Measurements from ENCODE around the gene SLC2A13.
A peak's percentile ranks its signal among the peaks of the same experiment; 100 is the strongest.
"Not testable (repeated sequence)": the region's sequence is repeated elsewhere in the genome, so short reads cannot be mapped to it uniquely, and the experiment has no call there.

The SLC2A13 gene

DNA sequence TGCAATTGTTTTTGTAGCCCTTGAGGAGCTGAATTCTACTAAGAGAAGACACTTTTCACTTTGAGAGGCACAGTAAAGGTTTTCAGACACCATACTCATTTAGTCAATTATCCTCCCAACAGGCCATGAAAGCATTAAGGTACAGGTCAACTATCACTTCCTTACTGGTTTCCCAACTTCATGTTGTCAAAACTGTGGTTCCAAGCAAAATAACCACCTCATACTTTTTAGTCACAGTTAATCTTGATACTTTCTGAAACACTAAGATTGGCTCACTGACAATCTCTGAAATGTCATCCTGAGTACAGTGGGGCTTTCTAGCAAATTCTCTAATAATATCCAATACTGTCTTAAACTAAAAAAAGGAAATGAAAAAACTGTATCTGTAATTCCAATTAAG lies 71.7 kb downstream of the SLC2A13 start:
- DNase-seq = no peak

DNA sequence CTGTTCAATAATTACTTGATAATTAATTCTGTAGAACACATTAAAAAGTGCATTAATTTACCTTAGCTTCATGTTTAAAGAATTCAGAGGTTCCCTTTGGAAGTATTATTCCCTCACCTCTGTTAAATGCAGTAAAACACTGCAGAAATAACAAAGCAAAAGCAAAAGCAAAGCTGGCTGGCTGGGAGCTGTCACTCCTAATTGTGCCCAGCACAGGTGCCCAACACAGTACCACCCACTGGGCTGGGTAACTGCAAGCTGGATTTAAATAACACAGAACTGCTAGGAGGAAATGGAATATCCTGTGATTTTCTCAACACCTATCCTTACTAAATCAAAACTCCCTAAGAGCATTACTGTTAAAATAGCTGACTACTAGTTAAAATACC lies 72.6 kb downstream of the SLC2A13 start:
- DNase-seq = no peak

DNA sequence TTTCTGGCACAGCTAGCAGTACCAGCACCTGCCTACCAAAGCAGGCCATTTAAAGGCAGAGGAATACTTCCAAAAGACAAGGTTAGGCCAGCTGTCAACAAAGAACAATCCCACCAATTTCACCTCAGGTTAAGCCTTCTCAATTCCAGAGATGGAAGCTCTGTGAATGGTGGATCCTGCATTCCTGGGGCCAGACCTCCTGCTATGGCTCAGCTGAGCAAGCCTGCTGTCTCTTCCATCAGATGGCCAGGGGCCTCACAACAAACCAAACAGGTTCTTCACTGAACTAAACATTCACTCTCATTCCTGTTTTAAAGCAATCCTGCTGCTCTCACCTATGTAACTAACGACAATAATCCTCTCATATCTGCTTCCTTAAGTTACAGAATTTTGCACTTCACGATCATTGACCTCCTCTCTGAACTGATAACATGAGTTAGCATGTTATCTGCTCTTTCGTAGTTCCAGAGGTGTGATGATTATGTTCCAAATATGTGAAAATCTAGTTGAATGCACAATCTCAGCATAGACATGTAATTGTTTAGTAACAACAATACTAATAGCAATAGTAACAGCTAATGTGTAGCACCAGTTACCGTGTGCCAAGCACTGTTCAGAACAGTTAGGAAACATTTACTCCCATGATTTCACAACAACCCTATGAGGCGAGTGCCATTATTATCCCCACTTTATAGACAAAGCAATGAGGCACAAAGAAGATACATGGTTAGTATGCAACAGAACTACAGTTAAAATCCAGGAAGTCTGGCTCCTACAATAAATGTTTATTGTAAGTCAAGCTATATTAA lies 73.2 kb downstream of the SLC2A13 start:
- no peak for DNase-seq

DNA sequence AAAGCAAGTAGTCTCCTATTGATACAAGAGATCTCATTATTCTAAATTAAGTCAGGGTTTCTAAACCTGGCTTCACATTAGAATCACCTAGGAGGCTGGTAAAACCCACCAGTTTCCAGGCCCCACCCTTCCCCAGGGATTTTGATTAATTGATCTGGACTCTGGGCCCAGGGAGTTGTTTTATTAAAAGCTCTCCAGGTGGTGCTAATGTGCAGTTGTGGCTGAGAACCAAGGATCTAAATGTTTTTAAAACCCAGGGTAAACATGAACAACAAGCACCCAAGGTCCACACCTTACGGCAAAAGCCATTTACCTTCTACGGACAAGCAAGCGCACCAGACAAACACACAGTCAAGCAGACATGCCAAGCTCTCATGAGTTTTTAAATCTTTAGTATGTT lies 73.9 kb downstream of the SLC2A13 start:
- DNase-seq = no peak

DNA sequence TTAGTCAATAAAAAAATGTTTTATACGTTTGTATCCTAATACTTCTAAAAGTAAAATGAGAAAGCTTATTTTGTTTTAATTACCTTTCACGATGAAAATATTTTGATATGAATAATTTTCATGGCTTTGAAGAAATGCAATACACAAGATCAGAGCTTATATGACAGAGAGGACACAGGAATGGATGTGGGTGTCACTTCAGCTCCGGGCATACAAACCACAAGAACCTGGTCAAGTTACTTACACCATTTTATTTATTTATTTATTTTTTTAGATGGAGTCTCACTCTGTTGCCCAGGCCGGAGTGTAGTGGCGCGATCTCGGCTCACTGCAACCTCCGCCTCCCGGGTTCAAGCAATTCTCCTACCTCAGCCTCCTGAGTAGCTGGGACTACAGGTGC lies 74.9 kb downstream of the SLC2A13 start:
- DNase-seq = not testable (repeated sequence)

DNA sequence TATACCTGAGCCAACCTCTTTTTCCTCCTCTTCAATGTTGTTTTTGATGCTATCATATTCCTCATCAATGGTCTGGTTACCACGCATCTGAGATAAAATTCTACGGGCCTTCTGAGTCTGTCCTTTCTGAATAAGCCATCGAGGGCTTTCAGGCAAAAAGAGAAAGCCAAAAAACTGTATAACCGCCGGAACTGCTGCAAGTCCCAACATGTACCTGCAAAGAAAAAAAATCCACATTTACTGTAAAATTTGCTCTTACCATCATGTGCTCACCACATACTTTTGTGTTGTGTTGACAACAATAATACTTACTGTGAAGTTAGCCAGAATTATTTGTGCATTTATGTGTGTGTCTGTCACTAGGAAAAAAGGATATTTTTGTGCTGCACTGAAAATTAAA lies 77.6 kb downstream of the SLC2A13 start:
- no peak for DNase-seq

DNA sequence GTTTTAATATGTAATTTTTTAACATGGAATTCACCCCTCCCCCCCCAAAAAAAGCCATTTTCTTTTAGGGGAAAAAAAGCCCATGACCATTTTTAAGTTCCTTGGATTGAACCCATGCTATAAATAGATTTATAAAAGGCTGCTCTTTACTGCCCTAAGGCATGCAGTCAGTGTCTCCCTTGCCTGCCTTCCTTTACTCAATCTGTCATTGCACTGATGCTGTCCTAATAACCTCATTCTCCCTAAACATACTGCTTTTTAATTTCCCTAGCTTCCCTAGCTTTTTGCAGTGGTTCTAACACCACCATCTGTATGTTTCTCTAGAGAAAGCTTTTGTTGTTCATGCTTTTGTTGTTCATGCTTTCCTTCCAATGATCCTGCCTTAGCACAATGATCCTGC lies 83.0 kb downstream of the SLC2A13 start:
- no peak for DNase-seq

DNA sequence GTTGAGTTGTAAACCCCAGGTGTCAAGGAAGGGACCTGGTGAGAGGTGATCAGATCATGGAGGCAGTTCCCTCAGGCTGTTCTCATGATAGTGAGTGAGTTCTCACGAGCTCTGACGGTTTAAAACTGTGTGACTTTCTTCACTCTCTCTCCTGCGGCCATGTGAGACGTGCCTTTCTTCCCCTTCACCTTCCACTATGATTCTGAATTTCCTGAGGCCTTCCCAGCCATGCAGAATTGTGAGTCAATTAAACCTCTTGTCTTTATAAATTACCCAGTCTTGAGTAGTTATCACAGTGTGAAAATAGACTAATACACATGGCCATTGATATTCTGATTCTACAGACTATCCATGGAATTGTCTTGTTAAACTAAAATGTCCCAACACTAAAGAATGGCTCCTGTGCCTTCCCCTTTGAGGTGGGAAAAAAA lies 85.6 kb downstream of the SLC2A13 start:
- no peak for DNase-seq

DNA sequence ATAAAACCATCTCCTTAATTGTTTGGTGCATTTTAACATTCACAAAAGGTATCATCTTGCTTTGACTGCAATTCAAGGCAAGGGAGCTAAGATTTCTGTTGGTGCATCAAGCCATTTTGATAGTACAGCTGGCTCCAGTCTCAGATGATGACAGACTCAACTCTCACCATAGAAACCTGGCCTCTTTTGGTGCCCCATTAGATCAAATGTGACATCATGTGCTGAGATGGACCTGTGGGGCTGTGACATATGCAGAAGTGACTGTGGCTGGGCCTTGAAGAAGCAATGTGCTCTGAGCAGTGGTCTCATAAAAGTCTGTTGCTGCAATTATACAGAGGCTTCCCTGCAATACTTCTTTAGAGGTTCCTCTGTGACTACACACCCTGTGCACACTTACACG lies 88.4 kb downstream of the SLC2A13 start:
- no peak for DNase-seq

DNA sequence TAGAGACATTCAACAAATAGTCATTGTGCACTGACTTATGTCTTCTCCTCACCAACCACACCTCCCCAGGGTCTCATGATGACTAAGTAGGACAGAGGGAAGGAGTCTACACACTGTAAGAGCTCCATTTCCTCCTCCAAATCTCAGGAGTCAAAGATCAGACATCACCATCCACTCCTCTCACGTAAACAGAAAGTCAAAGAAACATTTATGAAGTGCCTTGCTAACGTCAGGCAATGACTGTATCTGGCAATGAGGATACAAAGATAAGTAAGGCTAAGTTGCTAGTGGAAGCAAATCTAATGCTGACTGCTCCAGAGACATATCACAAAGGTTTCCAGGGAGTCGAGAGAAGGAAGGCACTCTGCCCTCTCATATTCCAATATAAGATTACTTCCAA lies 88.9 kb downstream of the SLC2A13 start:
- no peak for DNase-seq

DNA sequence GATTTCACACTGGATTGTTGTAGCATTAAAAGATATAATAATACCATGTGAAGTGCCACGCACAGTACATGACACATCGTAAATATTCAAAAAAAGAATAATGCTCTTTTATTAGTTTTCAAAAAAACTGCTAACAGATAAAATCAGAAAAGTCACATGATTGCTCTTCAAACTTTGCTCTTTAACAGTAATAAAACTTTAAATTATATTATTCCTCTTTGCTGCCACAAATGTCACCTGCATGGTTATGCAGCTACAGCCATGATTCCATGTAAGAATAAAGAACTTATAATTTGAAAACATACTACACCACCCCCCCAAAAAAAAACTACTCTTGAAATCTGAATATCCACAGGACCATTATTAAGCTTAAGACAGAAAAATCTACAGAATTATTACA lies 90.0 kb downstream of the SLC2A13 start:
- no peak for DNase-seq

DNA sequence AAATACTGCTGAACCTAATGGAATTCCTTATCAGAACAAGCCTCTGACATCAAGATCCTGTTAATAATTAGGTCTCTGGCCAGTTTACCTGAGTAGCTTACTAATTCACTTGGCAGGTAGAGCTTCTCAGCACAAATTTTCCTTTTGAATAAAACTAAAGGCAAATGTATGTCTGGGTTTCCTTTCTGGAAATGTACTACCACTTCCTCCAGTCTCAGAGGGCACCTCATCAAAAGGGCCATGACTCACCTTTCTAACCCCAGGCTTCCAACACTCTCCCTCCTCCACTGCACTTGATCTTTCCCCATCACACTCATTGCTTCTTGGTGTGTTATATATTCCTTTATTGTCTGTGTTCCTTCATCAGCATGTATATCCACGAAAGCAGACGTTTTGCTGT lies 90.5 kb downstream of the SLC2A13 start:
- no peak for DNase-seq

DNA sequence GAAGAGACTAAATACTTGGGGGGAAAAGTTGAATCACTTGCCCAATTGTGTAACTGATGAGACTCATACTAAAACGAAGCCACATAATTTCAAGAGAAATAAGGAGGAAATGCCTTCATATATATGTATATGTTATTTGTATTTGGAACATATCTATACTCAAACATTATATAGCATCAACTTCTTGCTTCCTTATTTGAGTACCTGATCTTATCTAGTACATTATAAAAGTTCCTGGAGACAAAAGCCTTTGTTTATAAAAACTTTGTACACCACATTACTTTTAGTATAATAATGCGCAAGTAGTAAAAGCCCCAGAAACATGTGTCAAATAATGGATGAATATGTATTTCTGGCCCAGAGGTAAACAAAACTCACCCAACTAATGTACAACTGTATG lies 92.0 kb downstream of the SLC2A13 start:
- DNase-seq = no peak

DNA sequence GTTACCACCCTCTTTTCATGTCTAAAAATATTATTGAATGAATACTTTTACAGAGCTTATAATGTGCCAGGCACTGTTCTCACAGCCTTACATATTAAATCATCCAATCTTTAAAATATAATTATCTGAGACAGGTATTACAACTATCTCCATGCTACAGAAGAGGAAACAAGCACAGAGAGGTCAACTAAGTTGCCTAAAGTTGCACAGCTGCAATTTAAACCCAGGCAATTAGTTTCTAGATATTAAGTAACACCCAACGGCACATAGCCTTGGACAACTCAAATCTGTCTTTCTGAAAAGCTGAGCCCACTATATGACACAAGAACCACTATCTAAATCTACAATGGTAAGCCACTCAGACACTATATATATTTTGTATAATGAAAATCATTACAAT lies 92.6 kb downstream of the SLC2A13 start:
- DNase-seq = no peak

DNA sequence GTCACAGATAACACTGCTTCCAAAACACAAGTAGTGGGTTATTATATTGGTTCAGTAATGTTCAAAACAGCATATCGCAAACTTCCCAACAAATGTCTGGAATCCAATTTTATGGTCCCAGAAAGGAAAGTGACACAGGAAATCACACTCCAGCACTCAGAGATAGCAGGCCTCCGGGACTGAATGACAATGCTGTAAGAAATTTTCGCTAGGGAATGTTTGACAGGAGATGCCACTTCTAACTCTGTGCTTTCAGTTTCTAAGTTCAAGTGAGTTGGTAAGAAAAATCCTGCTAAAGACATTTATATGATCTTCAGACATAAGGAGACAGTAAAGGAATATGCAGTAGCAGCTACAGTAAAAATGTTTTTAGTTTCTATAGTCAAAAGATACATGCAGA lies 93.2 kb downstream of the SLC2A13 start:
- DNase-seq = no peak

DNA sequence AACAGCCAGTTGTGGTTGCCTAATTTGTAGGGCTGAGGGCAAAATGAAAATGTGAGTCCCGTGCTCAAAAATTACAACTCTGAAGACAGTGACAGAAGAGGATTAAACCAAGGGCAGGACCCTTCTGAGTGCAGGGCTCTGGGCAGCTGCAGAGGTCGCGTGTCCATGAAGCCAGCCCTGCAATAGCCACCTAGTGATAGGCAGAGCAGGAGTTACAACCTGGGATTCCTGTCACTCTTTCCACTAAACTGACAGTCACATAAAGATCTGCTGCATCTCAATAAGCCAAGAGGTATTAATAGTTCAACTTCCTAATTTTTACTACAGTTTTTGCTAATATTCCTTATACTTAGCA lies 94.1 kb downstream of the SLC2A13 start:
- DNase-seq = no peak

DNA sequence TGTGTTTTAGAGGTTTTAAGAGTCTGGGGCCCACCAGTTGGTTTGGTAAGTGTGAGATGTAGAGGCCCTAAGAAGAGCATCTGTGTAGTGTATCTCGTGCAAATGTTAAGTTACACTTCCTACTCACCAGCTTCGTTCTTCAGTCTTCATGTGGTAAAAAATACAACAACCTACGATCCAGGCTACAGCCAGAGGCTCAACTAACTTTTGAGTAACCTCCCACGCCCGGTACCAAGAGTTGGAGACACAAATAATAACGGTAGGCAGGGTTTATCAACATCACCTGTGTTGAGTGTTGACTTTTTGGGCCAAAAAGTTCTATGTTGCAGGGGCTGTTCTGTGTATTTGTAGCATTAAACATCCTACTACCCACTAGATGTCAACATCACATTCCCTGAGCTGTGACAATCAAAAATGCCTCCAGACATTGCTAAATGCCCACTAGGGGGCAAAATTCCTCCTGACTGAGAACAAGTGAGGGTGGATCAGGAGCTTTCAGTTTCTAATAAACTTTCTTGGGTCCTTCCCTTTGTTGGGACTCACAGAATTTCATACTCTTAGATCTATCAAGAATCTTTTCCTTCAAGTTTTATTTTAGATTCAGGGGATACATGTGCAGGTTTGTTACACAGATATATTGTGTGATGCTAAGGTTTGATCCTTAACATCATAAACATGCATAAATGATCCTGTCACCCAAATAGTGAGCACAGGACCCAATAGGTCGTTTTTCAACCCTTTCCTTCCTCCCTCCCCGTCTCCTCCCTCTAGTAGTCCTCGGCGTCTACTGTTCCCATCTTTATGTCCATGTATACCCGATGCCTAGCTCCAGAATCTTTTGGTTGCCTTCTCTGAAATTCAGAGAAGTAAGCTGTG lies 94.7 kb downstream of the SLC2A13 start:
- DNase-seq = peak; percentile 72

DNA sequence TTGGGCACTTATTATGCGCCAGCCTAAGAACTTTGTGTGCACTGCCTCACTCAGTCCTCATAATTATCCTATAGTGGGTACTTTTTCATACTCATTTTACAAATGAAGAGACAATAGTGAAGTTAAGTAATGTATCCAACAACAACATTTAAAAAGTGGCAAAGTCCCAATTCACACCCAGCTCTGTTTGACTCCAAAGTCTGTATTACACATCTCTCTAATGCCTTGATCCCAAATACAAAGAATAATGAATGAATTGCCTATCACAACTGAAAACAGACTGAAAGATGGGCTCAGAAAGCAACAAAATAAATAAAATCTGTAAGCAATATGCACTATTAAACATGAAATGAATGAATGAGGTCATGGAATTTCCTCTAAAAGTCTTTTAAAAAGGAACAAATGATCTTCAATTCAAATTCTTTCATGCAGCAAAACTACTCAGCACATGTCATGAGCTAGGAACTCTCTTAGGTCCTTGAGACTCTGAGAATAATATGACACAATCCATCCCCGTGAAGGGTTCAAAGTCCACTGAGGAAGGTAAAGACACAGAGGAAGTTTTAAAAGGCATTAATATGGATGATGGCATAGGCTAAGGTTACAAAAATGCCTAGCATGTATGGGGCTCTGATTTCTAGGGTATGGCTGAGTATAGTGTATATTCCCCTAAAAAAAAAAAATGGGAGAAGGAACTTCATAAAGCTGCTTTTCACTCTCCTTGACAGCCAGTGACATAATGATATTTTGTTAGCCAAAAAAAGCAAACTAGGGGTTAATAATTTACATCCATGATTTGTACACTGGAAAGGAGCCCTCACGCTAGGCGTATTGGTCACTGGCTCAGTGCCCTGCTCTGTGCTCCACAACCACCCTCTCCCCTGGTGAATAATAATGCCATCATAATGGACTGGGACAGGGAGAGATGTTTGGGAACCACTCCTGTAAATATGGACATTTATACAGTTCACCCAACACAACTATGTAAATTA lies 103.4 kb downstream of the SLC2A13 start:
- DNase-seq = no peak

DNA sequence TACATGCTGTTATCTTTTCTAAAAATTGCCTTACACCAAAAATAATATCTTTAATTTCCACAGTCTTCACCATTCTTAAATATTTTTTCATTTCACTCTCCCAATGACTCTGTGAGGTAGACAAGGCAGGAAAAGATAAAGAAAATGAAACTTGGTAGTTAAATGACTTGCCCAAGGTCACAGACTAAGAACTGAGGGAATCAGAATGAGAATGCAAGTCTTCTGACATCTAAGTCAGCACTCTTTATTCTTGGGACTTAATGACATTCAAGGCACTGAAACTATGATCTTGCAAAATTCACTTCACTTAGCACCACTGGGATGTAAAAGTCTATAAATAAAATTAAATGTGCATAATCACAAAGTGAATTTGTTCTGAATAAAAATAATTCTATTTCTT lies 104.5 kb downstream of the SLC2A13 start:
- no peak for DNase-seq

DNA sequence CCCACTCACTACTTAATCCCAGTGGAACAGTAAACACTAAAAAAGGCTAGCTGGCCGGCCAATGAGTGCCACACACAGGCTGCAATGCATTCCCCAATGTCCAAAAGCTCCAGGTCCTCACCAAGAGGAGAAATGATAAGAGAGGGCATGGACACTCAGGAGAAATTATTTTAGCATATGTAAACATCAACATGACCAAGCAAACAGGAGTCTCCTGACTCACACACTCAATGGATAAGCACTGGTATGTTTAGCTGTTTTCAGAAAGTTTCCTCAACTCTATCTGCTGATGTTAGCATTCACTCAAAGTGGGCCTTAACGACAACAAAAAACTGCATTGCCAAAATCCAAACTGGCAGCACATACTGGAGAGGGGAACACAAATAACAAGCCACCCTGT lies 105.0 kb downstream of the SLC2A13 start:
- no peak for DNase-seq

DNA sequence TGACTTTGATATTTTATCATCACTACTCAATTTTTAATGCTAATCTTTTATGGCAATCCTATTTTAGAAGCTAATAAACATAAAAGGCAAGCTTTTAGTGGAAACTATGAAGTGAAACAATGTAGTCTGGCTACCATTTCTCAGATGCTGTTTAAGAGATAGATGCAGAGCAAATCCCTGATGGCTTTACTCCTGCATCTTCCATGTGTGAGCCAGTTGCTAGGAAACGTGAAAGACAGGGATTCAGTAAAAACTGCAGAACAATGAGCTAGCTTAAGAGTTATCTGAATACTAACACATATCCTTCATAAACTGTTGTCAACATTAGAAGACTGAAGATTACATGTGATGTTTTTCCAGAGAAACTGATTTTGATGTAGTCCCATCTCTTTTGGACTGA lies 112.6 kb downstream of the SLC2A13 start:
- no peak for DNase-seq

DNA sequence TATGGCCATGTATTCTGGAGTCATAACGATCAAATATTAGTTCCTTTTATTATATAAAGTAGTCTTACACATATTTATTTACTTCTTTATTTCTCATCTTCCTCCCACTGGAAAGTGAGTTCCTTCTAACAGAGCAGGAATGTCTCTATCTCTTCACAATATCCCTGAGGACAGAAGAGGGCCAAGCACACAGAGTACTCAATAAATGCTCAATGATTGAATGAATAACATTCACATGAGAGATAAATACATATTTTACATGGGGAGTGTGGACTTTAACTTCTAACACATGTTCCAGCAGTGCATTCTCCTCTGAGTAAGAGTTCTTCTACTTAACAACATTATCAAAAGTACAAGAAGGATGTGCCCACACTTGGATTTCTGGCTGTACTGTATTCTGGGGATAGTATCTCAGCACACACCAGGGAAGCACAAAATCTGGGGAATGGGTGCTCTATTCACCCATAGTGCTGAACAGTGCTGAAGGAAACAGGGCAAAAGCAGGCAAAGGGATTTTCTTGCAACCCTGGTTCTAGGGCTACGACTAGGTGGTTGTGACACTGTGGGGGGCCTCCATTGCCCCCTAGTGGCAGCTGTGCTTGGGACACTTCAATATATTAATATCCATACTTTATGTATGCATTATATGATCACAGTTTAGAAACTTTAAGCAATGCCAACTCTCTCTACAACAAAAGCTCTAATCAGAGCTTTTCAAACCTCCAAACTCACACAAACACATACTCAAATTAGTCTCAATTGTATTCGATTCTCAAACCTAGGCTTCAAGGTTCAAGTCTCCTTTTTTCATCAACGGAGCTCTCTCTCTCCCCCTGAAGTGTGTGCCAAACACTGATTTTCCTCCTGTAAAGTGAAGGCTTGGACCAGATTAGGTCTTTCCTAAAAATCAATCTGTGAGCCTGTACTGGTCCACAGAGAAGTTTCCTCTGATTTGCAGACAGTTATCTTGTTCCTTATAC lies 115.5 kb downstream of the SLC2A13 start:
- DNase-seq = peak; percentile 82

Data from activated effector memory CD4-positive, alpha-beta T cell treated with anti-CD3 and anti-CD28 coated beads, Interleukin-2, amount 50 U/mL, for 16 hours (primary cell).